Pancreas (tissue), 10 donors: ENCODE measurements around the gene TMC3. TPM values are rescaled to one million over a fixed set of nuclear protein-coding genes. Genes with fewer than 3 reads are reported as not detected.

Source experiments
- ATAC-seq, 4 donors: fragments of 200-7000 bp; cut with Tn5 transposase; one replicate each; pipeline versions ENCODE4 v1.8.0 to v1.9.1; 2020; ENCODE audit warnings: mild to moderate bottlenecking in 4 of 4, moderate library complexity in 4 of 4
- DNase-seq, 6 donors: peaks; one replicate each; pipeline ENCODE4 v3.0.0-alpha.2; 2020
- FAIRE-seq: peaks from 2 replicates; lab custom pipeline; 2012; peaks lifted over from hg19 to GRCh38; lab: Jason Lieb, UNC
- H3K27ac ChIP-seq, 4 donors: fragments of 200-600 bp; sonication (generic); 1 replicate in 3 of 4; 2 replicates in 1 of 4; pipeline versions ENCODE4 v1.5.0 to v1.8.0; 2020
- H3K27me3 ChIP-seq, 4 donors: fragments of 200-600 bp; one replicate each; pipeline ENCODE4 v1.8.0; 2021
- H3K36me3 ChIP-seq, 3 donors: fragments of 200-600 bp; sonication (generic) in 1 of 3; one replicate each; pipeline versions ENCODE4 v1.5.0 to v1.8.0; 2020 to 2021
- H3K4me1 ChIP-seq, 3 donors: fragments of 200-600 bp; one replicate each; pipeline ENCODE4 v1.8.0; 2021
- H3K4me3 ChIP-seq, 4 donors: fragments of 200-600 bp; sonication (generic) in 2 of 4; one replicate each; pipeline versions ENCODE4 v1.5.0 to v1.8.0; 2020 to 2021
- H3K9me3 ChIP-seq, 4 donors: fragments of 200-600 bp; one replicate each; pipeline ENCODE4 v1.8.0; 2021
- WGBS, 2 donors: extraction: QIAGEN DNeasy Blood & Tissue Kit; methylation state at CpG; one replicate each; pipeline ENCODE4 v1.1.7; 2013; 5-methylcytosine and 5-hydroxymethylcytosine counted together
- intact Hi-C, 3 donors: fragments of 100-400 bp; cut with DNase I; formaldehyde crosslinking; loops; one replicate each; pipeline versions ENCODE4 v1.11.1 to v1.14.2; 2022
- polyA plus RNA-seq, 2 donors: library from polyadenylated mRNA; stranded (reverse); fragments of 200-250 nt; gene quantifications; one replicate each; pipeline ENCODE4 v1.2.3, GENCODE V29; 2013
- total RNA-seq, 6 donors: library from RNA; stranded (reverse); fragmentation: NEBNext Ultra II Directional in 4 of 6; extraction: Animal tissue kit (Norgen Biotek cat#: 25700) in 4 of 6; gene quantifications; one replicate each; pipeline versions ENCODE4 v1.2.1 to v1.2.4, GENCODE V29; 2021 to 2023
- TF ChIP-seq, protein P1 (sequence below), 4 donors: fragments of 200-600 bp; sonication (generic) in 3 of 4; IDR thresholded peaks; one replicate each; pipeline versions ENCODE4 v1.5.0 to v1.8.0; 2021; ENCODE audit warnings: antibody characterized with exemption in 4 of 4
- donor health status: healthy with polysubstance abuse.
- donor health status: DM: no; HTN: no; CAD: no; lungs with moderate emphysema.
- donor health status: DM: no; HTN: no; CAD: no.
- donor health status: control.
- donor health status: control.
- donor health status: Bipolar disorder and iron deficiency.
- donor health status: DM: yes; HTN: yes; CAD: no.
- donor health status: DM: no; HTN: no; CAD: no.
- donor health status: DM: no; HTN: no; CAD: no.
- donor health status: DM: yes; HTN: yes; CAD: no.

Gene TMC3
- total and polyA plus RNA-seq, 8 donors = 0.03 to 0.05 TPM; not detected in 6

DNA sequence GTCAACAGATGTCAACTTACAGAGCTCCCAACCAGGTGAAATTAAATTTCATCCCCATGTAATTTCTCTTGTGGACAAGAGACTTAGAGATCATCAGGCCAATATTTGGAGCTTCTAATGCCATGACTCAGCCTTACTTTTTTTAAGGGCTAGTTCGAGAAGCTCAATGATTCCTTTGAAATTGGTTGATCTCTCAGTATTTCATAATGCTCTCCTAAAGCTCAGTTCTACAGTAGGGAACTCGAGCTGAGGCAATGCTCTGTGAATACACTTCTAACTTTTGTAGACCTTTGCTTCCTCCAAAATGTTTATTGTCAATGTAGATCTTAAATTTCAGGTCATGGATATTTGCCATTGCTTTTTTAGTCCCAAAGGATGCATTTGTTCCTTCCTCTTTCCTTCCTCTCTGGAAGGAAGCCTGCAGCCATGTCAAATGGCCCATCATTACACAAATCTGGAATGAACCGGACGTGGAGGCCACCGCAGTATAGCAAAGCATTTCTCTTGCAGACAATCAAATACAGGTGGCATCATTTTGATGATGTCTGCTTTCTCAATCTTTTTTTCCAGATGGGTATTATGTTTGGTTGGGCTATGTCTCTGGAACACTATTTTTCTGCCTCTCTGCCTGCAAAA, 78.4 kb downstream of the TMC3 start:
- WGBS, 2 donors = 71 to 74% methylated on average over 5 of the region's 5 CpGs
- TF ChIP-seq, protein P1, sequence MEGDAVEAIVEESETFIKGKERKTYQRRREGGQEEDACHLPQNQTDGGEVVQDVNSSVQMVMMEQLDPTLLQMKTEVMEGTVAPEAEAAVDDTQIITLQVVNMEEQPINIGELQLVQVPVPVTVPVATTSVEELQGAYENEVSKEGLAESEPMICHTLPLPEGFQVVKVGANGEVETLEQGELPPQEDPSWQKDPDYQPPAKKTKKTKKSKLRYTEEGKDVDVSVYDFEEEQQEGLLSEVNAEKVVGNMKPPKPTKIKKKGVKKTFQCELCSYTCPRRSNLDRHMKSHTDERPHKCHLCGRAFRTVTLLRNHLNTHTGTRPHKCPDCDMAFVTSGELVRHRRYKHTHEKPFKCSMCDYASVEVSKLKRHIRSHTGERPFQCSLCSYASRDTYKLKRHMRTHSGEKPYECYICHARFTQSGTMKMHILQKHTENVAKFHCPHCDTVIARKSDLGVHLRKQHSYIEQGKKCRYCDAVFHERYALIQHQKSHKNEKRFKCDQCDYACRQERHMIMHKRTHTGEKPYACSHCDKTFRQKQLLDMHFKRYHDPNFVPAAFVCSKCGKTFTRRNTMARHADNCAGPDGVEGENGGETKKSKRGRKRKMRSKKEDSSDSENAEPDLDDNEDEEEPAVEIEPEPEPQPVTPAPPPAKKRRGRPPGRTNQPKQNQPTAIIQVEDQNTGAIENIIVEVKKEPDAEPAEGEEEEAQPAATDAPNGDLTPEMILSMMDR (IDR thresholded peaks at IDR 0.05) = no peak
- H3K4me1 ChIP-seq = no peaks in the 10 kb centered on the region
- DNase-seq = no peak
- H3K4me3 ChIP-seq = no peak overlapping the region
- H3K9me3 ChIP-seq = no peaks in the 10 kb centered on the region
- intact Hi-C loops = no loop called here
- H3K36me3 ChIP-seq = no peaks in the 10 kb centered on the region
- ATAC-seq = no peak
- FAIRE-seq = no peak
- H3K27ac ChIP-seq = peak overlapping the region in 1 of 4 donors; percentile 46
- no peaks in the 10 kb centered on the region for H3K27me3 ChIP-seq

DNA sequence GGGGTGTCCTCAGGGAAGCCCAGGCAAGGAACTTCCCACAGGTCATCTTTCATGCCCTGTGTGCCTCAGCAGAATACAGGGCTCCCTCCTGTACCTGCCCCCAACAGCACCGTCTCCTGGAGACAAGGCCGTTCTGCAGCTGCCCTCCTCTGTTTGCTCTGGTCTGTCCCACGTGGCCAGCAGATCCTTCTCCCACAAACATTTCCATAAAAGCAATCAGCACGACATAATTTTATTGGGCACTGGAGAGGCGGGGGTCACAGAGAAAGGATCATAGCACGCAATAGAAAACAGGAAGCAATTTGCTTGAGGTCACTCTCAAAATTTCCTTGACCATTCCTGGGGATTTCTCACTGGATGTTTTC, 79.5 kb downstream of the TMC3 start:
- no peaks in the 10 kb centered on the region for H3K4me1 ChIP-seq
- DNase-seq (no peak), ATAC-seq (peak in 1 of 4 donors; percentile 11), FAIRE-seq (no peak)
- H3K4me3 ChIP-seq = no peak overlapping the region
- 35 to 42% methylated on average over 6 of the region's 6 CpGs for whole genome bisulfite sequencing, 2 donors
- no peaks in the 10 kb centered on the region for H3K36me3 ChIP-seq
- H3K27me3 ChIP-seq = no peaks in the 10 kb centered on the region
- intact Hi-C loops = no loop called here
- no peaks in the 10 kb centered on the region for H3K9me3 ChIP-seq
- TF ChIP-seq, protein P1 (IDR thresholded peaks at IDR 0.05) = no peak
- H3K27ac ChIP-seq = peak overlapping the region in 1 of 4 donors; percentile 41

DNA sequence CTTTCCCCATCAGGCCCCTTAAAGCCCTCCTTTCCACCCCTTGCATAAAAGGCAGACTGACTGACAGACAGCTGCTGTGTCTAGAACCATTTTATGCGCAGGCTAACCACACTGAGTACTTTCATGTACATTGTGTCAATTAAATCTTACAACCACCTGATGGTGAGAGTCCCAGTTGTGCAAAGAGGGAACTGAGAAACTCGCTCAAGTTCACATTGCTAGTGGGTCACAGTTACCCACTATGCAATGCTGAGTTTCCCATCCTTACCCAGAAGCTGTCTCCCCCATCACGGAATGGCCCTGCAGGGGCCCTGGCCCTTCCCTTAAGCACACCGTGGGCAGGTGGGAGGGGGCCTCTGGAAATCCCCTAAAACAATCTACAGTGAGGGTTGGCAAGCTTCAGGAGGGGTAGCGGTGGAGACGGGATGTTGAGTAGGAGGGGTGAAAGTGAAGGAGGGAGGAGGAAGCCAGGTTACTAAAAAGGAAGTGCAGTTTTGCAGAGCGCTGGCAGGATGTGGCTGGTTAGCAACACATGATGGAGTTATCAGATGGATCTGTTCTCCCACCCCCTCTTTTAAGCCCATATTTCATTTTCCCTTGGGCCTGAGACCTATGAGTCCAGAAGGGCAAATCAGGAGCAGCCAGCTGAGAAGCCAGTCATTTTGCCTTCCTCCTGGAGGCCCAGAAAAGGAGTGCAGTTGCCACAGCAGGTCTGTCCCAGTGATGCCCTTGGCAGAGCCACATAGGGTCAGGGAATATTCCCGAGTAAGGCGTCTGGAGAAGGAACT, 80.1 kb downstream of the TMC3 start:
- ATAC-seq (peak in 3 of 4 donors; percentile 17 to 57 (median 29)), FAIRE-seq (no peak), DNase-seq (no peak)
- 64 to 74% methylated on average over 9 of the region's 9 CpGs for WGBS, 2 donors
- Histone ChIP-seq H3K4me3 (no peak overlapping the region), H3K27ac (peak overlapping the region in 1 of 4 donors; percentile 41), H3K27me3 (no peaks in the 10 kb centered on the region), H3K4me1 (no peaks in the 10 kb centered on the region), H3K9me3 (no peaks in the 10 kb centered on the region), H3K36me3 (no peaks in the 10 kb centered on the region)
- TF ChIP-seq, protein P1 (IDR thresholded peaks at IDR 0.05) = no peak
- intact Hi-C loops = no loop called here

DNA sequence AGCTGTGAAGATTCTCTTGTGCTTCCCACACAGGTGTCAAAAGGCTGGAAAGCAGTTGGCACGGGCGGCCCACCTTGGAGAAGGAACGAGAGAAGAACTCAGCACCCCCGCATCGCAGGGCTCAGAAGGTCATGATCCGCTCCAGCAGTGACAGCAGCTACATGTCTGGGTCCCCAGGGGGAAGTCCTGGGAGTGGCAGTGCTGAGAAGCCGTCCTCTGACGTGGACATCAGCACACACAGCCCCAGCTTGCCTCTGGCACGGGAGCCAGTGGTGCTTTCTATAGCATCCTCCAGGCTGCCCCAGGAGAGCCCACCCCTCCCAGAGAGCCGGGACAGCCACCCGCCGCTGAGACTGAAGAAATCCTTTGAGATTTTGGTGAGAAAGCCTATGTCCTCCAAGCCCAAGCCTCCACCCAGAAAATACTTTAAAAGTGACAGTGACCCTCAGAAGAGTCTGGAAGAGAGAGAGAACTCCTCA, 81.5 kb downstream of the TMC3 start:
- ATAC-seq (no peak), DNase-seq (no peak), FAIRE-seq (no peak)
- TF ChIP-seq, protein P1 (IDR thresholded peaks at IDR 0.05) = no peak
- Histone ChIP-seq H3K4me1 (no peaks in the 10 kb centered on the region), H3K36me3 (no peaks in the 10 kb centered on the region), H3K27ac (no peak overlapping the region), H3K9me3 (no peaks in the 10 kb centered on the region), H3K27me3 (no peaks in the 10 kb centered on the region), H3K4me3 (no peak overlapping the region)
- intact Hi-C loops = no loop called here
- 81 to 85% methylated on average over 12 of the region's 12 CpGs for WGBS, 2 donors
